Kidney epithelial cell (primary cell): ENCODE measurements around the gene WDR89. TPM values are rescaled to one million over a fixed set of nuclear protein-coding genes. Genes with fewer than 3 reads are reported as not detected.

Experiments used
- DNase-seq: peaks from one replicate; pipeline ENCODE4 v3.0.0-alpha.2; 2010; ENCODE audit warnings: low read depth
- H3K27me3 ChIP-seq: 2 replicates; pipeline ENCODE4 v1.6.0; 2011; ENCODE audit warnings: low read length; ENCODE audit not compliant: control insufficient read depth, insufficient read depth
- H3K36me3 ChIP-seq: 2 replicates; pipeline ENCODE4 v1.5.1; 2011; ENCODE audit warnings: low read length; ENCODE audit not compliant: control insufficient read depth, insufficient read depth
- H3K4me3 ChIP-seq: 2 replicates; pipeline ENCODE4 v1.5.1; 2011; ENCODE audit warnings: low read depth, mild to moderate bottlenecking, control low read depth, low read length
- total RNA-seq: library from RNA; depleted of rRNA; stranded (reverse); fragments of >200 nt; gene quantifications from 2 replicates; pipeline ENCODE4 v1.2.3, GENCODE V29; 2015
- TF ChIP-seq, protein P1 (sequence below): IDR thresholded peaks from 2 replicates; pipeline ENCODE4 v1.5.1; 2011; ENCODE audit warnings: mild to moderate bottlenecking, moderate library complexity, low read length, control low read depth, inconsistent platforms; ENCODE audit not compliant: insufficient read depth, poor library complexity, severe bottlenecking

The WDR89 gene
- total RNA-seq, 1 donor from 2014 or later: 12.2 TPM

DNA sequence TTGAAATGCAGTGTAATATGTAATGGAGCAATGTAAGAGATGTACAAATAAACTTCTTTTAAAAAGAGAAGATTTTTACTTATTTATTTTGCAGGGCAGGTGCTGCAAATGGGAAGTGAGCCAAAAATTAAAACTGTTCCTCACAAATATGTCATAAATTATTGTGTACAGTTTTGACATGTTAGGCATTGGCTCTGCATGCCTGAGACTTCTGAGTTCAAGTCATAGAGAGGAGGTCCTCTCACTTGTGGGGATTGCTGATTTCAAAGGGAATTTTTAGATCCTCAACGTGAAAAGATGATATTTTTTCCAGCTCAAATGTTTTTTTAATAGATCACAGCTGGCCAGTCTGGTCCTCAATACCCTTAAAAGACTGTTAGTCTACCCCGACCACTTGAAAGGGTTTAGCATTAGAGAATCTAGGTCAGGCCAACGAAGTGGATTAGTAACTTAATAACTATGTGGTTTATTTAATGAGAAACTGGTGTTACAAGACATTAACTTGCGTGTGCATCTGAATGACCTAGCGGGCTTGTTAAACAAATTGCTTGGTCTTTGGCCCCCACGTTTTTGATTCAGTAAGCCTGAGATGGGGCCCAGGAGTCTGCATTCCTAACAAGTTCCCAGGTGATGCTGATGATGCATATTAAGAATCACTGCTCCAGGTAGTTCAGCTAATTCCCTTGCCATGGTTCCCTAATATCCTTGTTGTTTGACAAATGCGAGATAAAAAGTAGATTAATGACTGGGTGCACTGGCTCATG is 30.9 kb upstream of the WDR89 start:
- TF ChIP-seq, protein P1, sequence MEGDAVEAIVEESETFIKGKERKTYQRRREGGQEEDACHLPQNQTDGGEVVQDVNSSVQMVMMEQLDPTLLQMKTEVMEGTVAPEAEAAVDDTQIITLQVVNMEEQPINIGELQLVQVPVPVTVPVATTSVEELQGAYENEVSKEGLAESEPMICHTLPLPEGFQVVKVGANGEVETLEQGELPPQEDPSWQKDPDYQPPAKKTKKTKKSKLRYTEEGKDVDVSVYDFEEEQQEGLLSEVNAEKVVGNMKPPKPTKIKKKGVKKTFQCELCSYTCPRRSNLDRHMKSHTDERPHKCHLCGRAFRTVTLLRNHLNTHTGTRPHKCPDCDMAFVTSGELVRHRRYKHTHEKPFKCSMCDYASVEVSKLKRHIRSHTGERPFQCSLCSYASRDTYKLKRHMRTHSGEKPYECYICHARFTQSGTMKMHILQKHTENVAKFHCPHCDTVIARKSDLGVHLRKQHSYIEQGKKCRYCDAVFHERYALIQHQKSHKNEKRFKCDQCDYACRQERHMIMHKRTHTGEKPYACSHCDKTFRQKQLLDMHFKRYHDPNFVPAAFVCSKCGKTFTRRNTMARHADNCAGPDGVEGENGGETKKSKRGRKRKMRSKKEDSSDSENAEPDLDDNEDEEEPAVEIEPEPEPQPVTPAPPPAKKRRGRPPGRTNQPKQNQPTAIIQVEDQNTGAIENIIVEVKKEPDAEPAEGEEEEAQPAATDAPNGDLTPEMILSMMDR: no peak
- DNase-seq: peak; percentile 73
- H3K27me3 ChIP-seq: no peaks in the 10 kb centered on the region
- no peak overlapping the region for H3K4me3 ChIP-seq
- H3K36me3 ChIP-seq: no peaks in the 10 kb centered on the region

DNA sequence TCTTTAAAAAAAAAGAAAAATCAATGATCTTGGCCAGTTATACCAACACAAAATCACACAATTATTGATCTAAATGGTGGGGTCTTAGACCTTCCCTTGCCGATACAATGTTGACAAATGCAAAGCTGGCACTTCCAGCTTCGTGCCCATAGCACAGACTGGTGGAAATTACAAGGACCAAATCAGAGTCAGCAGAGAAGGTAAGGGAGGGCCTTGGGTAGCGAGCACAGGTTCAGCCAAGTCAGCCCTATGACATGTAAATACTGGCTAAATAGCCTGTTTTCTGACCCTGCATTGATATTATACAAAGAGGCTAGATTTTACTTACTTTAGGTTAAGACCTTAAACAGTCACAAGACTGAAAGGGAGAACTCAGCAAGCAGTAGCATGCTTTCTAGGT is 30.3 kb upstream of the WDR89 start:
- no peaks in the 10 kb centered on the region for H3K27me3 ChIP-seq
- no peak for DNase-seq
- TF ChIP-seq, protein P1: no peak
- no peak overlapping the region for H3K4me3 ChIP-seq
- H3K36me3 ChIP-seq: no peaks in the 10 kb centered on the region

DNA sequence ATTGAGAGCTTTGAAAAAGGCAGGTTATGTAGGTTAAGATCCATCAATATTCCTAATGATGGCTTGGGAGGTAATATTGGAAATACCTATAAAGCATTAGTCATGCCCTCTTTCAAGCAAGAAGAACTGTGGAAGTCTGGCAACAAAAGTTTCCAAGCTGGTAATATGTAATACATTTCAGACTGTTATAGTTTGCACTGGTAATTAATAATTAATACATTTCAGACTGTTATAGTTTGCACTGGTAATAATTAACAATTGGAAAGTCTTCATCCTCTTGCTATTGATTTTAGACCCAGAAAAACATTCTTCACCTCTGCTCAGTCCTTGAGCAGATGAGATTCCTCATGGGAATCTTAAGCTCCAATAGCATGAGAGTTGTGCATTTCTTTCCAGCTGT is 29.0 kb upstream of the WDR89 start:
- no peak for DNase-seq
- H3K4me3 ChIP-seq: no peak overlapping the region
- no peaks in the 10 kb centered on the region for H3K27me3 ChIP-seq
- no peaks in the 10 kb centered on the region for H3K36me3 ChIP-seq
- TF ChIP-seq, protein P1: no peak

DNA sequence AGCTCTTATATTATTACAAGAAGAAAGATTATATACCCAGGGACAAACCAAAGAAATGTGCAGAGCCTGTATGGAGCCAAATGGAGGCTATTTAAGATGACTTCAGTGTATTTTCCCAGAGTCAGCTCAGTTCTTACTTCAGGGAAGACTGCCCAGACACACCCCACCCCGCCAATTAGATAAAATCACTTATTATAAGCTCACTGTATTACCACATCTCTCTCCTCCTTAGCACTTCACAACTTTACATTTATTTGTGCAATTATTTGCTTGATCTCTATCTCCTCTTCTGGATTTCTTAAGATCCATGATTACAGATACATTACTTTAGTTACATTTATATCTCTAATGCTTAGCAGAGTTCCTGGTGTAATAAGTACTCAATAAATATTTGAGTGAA is 24.7 kb upstream of the WDR89 start:
- TF ChIP-seq, protein P1: no peak
- Histone ChIP-seq H3K27me3 (no peaks in the 10 kb centered on the region), H3K4me3 (no peak overlapping the region), H3K36me3 (no peaks in the 10 kb centered on the region)
- DNase-seq: no peak

DNA sequence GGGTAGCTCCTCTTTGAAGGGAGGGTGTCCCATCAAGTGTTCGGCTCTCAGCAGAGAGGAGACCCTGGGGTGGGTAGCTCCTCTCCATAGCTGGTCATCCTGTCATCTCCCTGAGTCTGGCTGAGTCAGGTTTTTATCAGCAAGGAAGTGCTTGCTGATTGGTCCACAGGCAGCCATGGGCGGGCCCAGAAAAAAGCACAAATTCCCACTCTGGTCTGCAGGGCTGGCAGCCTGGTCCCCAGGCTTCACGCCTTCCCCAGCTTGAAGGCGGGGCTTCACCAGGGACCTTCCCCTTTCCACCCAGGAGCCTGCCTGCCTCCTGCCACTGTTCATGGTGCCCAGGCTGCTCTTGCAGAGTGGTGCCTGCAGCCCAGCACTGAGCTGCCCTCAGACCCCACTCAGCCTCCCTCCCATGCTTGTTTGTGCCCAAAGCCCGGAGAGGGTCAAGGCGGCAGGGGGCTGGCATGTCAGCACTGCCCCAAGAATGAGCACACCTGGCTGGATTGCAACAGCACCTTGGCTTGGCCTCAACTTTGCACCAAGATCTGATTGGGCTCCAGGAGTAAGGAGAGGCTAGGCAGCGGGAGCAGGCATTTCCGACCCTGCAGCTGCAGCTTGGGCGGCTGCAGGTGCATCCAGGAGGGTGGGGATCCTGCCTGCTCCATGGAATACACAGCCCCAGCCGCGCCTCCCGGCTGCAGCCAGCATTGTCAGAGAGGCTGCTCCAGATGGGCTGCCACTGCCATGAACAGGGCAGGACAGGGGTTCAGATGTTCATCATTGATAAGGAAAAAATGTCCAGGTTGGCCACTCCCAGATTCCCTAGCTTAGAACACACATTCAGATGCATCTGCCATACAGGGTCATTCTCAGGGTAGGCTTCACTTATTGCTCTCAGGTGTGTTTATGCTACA is 22.0 kb upstream of the WDR89 start:
- Histone ChIP-seq H3K36me3 (no peaks in the 10 kb centered on the region), H3K27me3 (no peaks in the 10 kb centered on the region), H3K4me3 (no peak overlapping the region)
- TF ChIP-seq, protein P1: no peak
- DNase-seq: no peak
